ENCODE measurements around the gene SHTN1. TPM values are rescaled to one million over a fixed set of nuclear protein-coding genes. Genes with fewer than 3 reads are reported as not detected.

Gene SHTN1
- total and polyA plus RNA-seq, 2 of the 4 experiments (the other 2 are of a cell fraction) = 0.54 to 2.3 TPM

- H2BK120ac ChIP-seq (ENCODE audit: low read depth, low read length) = no peak overlapping the region
- H3K9me3 ChIP-seq (ENCODE audit: control insufficient read depth, insufficient read depth, low read length) = no peaks in the 10 kb centered on the region
- dilution Hi-C loops (cut with HindIII; ENCODE audit: low sequenced_read_pairs, unreplicated experiment) = no loop called here
- no peak overlapping the region for H3K56ac ChIP-seq (ENCODE audit: extremely low read depth, insufficient read depth, low read length)
- no peak overlapping the region for H4K91ac ChIP-seq (ENCODE audit: insufficient read depth, low read depth, low read length)
- ATAC-seq (ENCODE audit: low read depth) = no peak
- H3K9ac ChIP-seq (ENCODE audit: low read depth, low read length) = no peak overlapping the region
- H3K27ac ChIP-seq (ENCODE audit: insufficient read depth, low read length) = no peak overlapping the region
- 0 out of 2 replicates have a peak, but pooled peaks cover 1% of the 10 kb centered on the region for H3K36me3 ChIP-seq (ENCODE audit: control insufficient read depth, insufficient read depth, low read length)
- H3K9me1 ChIP-seq (ENCODE audit: insufficient read depth, low read length) = no peaks in the 10 kb centered on the region
- H2AK9ac ChIP-seq (replicated peaks; ENCODE audit: low read depth, low read length, poor library complexity) = no peak overlapping the region
- H3K23ac ChIP-seq (ENCODE audit: low read depth, low read length) = no peak overlapping the region
- no peak for DNase-seq
- TF ChIP-seq CEBPB (IDR thresholded peaks at IDR 0.05; ENCODE audit: low read depth, low read length) (no peak), MXI1 (IDR thresholded peaks at IDR 0.05; ENCODE audit: borderline replicate concordance, low read depth, low read length) (no peak), POLR2A (IDR thresholded peaks at IDR 0.05; ENCODE audit: low read depth, low read length) (no peak)
- WGBS, 2 experiments (ENCODE audit: extremely low coverage in 2 of 2, insufficient read length in 1 of 2) = 100% methylated on average over 2 of the region's 2 CpGs; no CpG with 5 or more reads in 1 of the 2 experiments
- H3K27me3 ChIP-seq (ENCODE audit: control insufficient read depth, insufficient read depth, low read length) = no peaks in the 10 kb centered on the region
- H3K18ac ChIP-seq (ENCODE audit: low read depth, low read length) = no peak overlapping the region
- no peak overlapping the region for H2BK5ac ChIP-seq (ENCODE audit: low read depth, low read length, poor library complexity, severe bottlenecking)
- ChIA-PET CTCF (no interaction called here), POLR2A (ENCODE audit: unreplicated experiment) (no interaction called here)
- H2AK5ac ChIP-seq (ENCODE audit: low read depth, low read length) = no peak overlapping the region
- H3K4me1 ChIP-seq (ENCODE audit: control insufficient read depth, insufficient read depth, low read length) = no peaks in the 10 kb centered on the region
- intact Hi-C loops (cut with micrococcal nuclease) = no loop called here
- H3K4ac ChIP-seq (ENCODE audit: low read depth, low read length) = no peak overlapping the region
- H3K14ac ChIP-seq (replicated peaks; ENCODE audit: low read depth, low read length) = no peak overlapping the region
- no peak overlapping the region for H2BK15ac ChIP-seq (ENCODE audit: low read depth, low read length)
- H2BK20ac ChIP-seq (ENCODE audit: low read depth, low read length) = no peak overlapping the region
- H4K8ac ChIP-seq (ENCODE audit: low read depth in 2 of 2, low read length in 2 of 2) = no peak overlapping the region
- no peak overlapping the region for H4K5ac ChIP-seq (ENCODE audit: low read depth, low read length)
- H2AFZ ChIP-seq (replicated peaks; ENCODE audit: low read length, poor library complexity) = no peak overlapping the region
- in situ Hi-C loops (cut with MboI; ENCODE audit: low sequenced_read_pairs) = no loop called here
- no peaks in the 10 kb centered on the region for H4K20me1 ChIP-seq (ENCODE audit: insufficient read depth, low read length)
- no TSS peak for BruUV-seq (replicated peaks)
- no peak overlapping the region for H3K4me2 ChIP-seq (ENCODE audit: low read depth, low read length)
- no peaks in the 10 kb centered on the region for H3K79me1 ChIP-seq (ENCODE audit: low read depth in 1 of 2, low read length in 2 of 2)
- no peak overlapping the region for H3K4me3 ChIP-seq (ENCODE audit: insufficient read depth, low read depth, low read length)
Measured at GRCh38 chr10:116915340-116915739, 89.6 kb downstream of the SHTN1 start.
